Mesangial cell (primary cell): ENCODE results near the gene ABCB10. TPM values are rescaled to one million over a fixed set of nuclear protein-coding genes. Genes with fewer than 3 reads are reported as not detected.

ENCODE experiments used
- total RNA-seq: library from RNA; depleted of rRNA; stranded (reverse); fragments of >200 nt; gene quantifications from 2 replicates; pipeline ENCODE4 v1.2.3, GENCODE V29; 2015

Gene ABCB10
- 8.6 and 13.9 TPM in 2 replicates for total RNA-seq

DNA sequence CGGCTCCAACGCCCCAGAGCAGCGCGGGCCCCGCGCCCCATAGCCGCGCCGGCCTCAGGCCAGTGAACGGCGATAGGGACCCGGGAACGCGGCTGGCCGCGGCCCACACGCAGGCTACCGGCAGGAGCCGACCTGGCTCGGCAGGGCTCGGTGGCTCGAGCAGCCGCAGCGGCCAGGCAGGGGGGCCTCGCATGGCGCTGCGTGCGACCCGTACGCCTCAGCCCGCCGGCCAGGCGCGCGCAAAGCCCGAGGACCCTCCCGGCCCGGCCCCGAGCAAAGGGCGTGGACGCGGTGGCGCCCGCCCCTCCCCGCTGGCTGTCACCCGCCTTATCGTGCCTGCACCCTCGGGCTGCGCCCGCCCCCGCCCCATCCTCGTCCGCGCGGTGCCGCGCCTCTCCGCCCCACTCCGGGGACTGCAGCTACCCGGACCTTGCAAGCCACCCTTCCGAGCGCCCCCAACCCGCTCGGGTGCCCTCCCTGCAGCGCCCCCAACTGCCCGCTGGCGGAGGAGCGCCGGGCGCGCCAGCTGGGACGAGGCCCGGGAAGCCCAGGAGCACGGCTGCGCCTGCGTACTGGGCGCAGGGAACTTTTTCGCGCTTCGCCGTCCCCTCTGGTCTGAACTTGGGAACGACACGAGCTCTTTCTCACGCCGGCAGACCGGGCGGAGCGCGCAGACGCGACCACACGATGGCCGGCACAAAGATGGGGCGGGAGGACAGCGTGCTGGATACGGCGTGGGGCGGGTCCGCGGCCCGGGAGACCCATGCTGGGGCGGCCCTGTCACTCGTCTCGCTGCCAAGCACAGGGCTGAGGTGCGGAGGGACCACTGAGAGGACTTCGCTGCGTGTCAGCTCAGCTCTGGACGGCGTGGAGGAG lies at the start of gene ABCB10:
Gene ABCB10, minus strand, starts transcription at position 248 of the 876 bp plus-strand sequence. Its CDS starts 55 bp downstream, at position 193.

GRCh38 chr1:229507951-229508822 lies 50.3 kb downstream of the ABCB10 start, which contains the start of gene NUP133:
NUP133 (minus strand) TSS chr1:229508341; CDS start chr1:229508249, 92 bp downstream.

Other genes starting within 250 kb of the ABCB10 start
- gene CCSAP, start 215.7 kb downstream of the ABCB10 start, total RNA-seq = 1.4 and 5.1 TPM in 2 replicates
- gene ACTA1, start 124.6 kb downstream of the ABCB10 start, total RNA-seq = 0.63 and 0.65 TPM in 2 replicates
- gene NUP133, start 50.4 kb downstream of the ABCB10 start, total RNA-seq = 41.8 and 72.8 TPM in 2 replicates
- gene TAF5L, start 67.4 kb upstream of the ABCB10 start, total RNA-seq = 14.3 and 14.7 TPM in 2 replicates
- 9.3 and 11.2 TPM in 2 replicates for gene URB2, start 67.5 kb upstream of the ABCB10 start, total RNA-seq